AG04450 (cell line): Measurements from ENCODE around the gene SPRED2. TPM values are rescaled to one million over a fixed set of nuclear protein-coding genes. Genes with fewer than 3 reads are reported as not detected.

Source experiments
- CTCF ChIA-PET: fragments of 300-600, 350-600 bp; formaldehyde crosslinking; extraction: SDS; loops from one replicate; lab custom pipeline; 2022; ENCODE audit warnings: antibody characterized with exemption, inconsistent platforms; lab: Charles Lee
- POLR2A ChIA-PET: fragments of 350-600 bp; formaldehyde crosslinking; extraction: SDS; loops from one replicate; lab custom pipeline; 2021; ENCODE audit warnings: antibody characterized with exemption, inconsistent platforms; lab: Yijun Ruan, JAX
- DNase-seq: peaks from one replicate; pipeline ENCODE4 v3.0.0-alpha.2; 2011; ENCODE audit warnings: low read depth, low spot score
- H3K27ac ChIP-seq: one replicate; pipeline ENCODE4 v1.5.1; 2012; ENCODE audit warnings: low read depth, low read length, control low read depth
- H3K27me3 ChIP-seq: one replicate; pipeline ENCODE4 v1.6.0; 2012; ENCODE audit warnings: low read length; ENCODE audit not compliant: control insufficient read depth, insufficient read depth
- H3K4me3 ChIP-seq: 2 replicates; pipeline ENCODE4 v1.5.1; 2011; ENCODE audit warnings: mild to moderate bottlenecking, low read depth, low read length, control low read depth
- H3K9me3 ChIP-seq: 2 replicates; pipeline ENCODE4 v1.5.1; 2012; ENCODE audit warnings: low read length; ENCODE audit not compliant: control insufficient read depth, insufficient read depth
- CTCF ChIP-seq: IDR thresholded peaks from 2 replicates; pipeline ENCODE4 v1.5.1; 2011; ENCODE audit warnings: low read depth, low read length, control low read depth, inconsistent platforms
- polyA plus RNA-seq: library from polyadenylated mRNA; depleted of rRNA; stranded (reverse); fragments of >200 nt; gene quantifications from 2 replicates; pipeline ENCODE4 v1.2.3, GENCODE V29; 2011

SPRED2 gene
- polyA plus RNA-seq, 1 experiment, result 18.6 TPM

GRCh38 chr2:65383541-65384488, 48.6 kb downstream of the SPRED2 start:
- Histone ChIP-seq H3K27me3 (no peaks in the 10 kb centered on the region), H3K4me3 (no peak overlapping the region), H3K27ac (peak overlapping the region; percentile 87), H3K9me3 (no peaks in the 10 kb centered on the region)
- CTCF ChIA-PET, result interaction anchor here (0.9 to 1.3 kb wide), 4 partner anchors 9 to 119 kb away, joined by 3 to 6 read pairs (median 4); no protein-coding TSS in a partner anchor
- DNase-seq, result no peak
- no peak for TF ChIP-seq CTCF
- POLR2A ChIA-PET, result interaction anchor here (1.2 to 3.0 kb wide), 4 partner anchors 17 to 64 kb away, joined by 4 to 10 read pairs (median 6); no protein-coding TSS in a partner anchor

GRCh38 chr2:65382776-65383357, 49.5 kb downstream of the SPRED2 start:
- DNase-seq, result peak; percentile 82
- peak overlapping the region; percentile 87 for H3K27ac ChIP-seq
- TF ChIP-seq CTCF, result no peak
- no peaks in the 10 kb centered on the region for H3K27me3 ChIP-seq
- H3K4me3 ChIP-seq, result no peak overlapping the region; the same call in 1 of the 2 replicates
- ChIA-PET POLR2A (interaction anchor here (1.2 to 3.0 kb wide), 4 partner anchors 16 to 63 kb away, joined by 4 to 10 read pairs (median 6); no protein-coding TSS in a partner anchor), CTCF (interaction anchor here (1.1 to 1.3 kb wide), 3 partner anchors 10 to 63 kb away, joined by 3 to 6 read pairs (median 4); no protein-coding TSS in a partner anchor)
- no peaks in the 10 kb centered on the region for H3K9me3 ChIP-seq

GRCh38 chr2:65382323-65382722, 50.1 kb downstream of the SPRED2 start:
- CTCF ChIA-PET, result no interaction called here
- DNase-seq, result no peak
- Histone ChIP-seq H3K9me3 (no peaks in the 10 kb centered on the region), H3K4me3 (no peak overlapping the region), H3K27me3 (no peaks in the 10 kb centered on the region), H3K27ac (peak overlapping the region; percentile 65)
- POLR2A ChIA-PET, result interaction anchor here (1.2 to 3.0 kb wide), 4 partner anchors 15 to 62 kb away, joined by 4 to 10 read pairs (median 6); no protein-coding TSS in a partner anchor
- TF ChIP-seq CTCF, result no peak

- ChIA-PET POLR2A (interaction anchor here (3.0 kb wide), 1 partner anchor 15 kb away, joined by 10 read pairs; no protein-coding TSS in a partner anchor), CTCF (no interaction called here)
- TF ChIP-seq CTCF, result no peak
Observed at GRCh38 chr2:65381607-65382051, 50.8 kb downstream of the SPRED2 start.

More at GRCh38 chr2:65381607-65382051, 50.8 kb downstream of the SPRED2 start:
- H3K27ac ChIP-seq, result no peak overlapping the region
- no peak overlapping the region for H3K4me3 ChIP-seq
- no peaks in the 10 kb centered on the region for H3K9me3 ChIP-seq
- DNase-seq, result no peak
- no peaks in the 10 kb centered on the region for H3K27me3 ChIP-seq
